ENCODE data around the gene PAH.

The PAH gene

GRCh38 chr12:102950950-102951619 is 34.0 kb upstream of the PAH start:
- no peak overlapping the region for H3K4me3 ChIP-seq (replicated peaks; ENCODE audit: low read depth, low read length)
- DNase-seq (ENCODE audit: low read depth): no peak
- TF ChIP-seq CTCF (IDR thresholded peaks at IDR 0.05; ENCODE audit: low read length, missing control alignments): no peak

DNA sequence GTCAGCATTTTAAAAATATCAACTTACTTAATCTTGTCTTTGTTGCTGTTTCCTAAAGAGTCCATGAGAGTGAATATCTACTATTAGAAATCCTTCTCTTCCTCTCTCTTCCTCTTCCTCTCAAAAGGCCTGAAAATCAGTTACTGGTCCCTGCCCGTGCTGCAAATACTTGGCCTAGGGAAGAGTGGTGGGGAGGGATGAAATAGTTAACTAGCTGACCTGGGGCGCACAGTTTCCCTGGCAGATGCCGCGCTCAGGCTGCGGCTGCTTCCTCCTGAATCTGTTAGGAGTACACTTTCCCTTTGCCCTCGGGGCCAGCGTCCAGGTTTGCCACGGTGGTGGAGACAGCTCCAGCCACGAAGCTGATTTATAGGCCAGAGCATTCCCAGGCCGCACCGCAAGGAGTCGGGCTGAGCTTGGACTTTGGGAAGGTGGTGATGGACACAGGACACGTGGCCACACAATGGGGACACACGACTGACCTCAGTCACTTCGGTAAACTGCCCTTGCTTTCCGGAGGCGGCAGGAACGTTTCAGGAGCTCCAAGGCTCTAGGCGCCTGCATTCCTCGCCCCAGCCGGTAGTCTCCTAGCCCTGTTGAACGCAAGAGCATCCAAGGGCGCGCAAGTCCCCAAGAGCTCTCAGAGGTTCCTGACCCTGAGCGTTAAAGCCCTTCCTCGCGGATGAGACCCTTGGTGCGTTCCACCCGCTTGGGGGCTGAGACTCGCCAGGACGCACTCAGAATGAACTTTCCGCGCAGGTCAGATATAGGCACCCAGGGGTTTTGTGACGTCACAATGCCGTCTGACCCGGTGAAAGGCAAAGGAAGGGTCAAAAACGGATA is 33.3 kb upstream of the PAH start:
- DNase-seq (ENCODE audit: low read depth): no peak
- no peak overlapping the region for H3K4me3 ChIP-seq (replicated peaks; ENCODE audit: low read depth, low read length)
- no peak for TF ChIP-seq CTCF (IDR thresholded peaks at IDR 0.05; ENCODE audit: low read length, missing control alignments)

DNA sequence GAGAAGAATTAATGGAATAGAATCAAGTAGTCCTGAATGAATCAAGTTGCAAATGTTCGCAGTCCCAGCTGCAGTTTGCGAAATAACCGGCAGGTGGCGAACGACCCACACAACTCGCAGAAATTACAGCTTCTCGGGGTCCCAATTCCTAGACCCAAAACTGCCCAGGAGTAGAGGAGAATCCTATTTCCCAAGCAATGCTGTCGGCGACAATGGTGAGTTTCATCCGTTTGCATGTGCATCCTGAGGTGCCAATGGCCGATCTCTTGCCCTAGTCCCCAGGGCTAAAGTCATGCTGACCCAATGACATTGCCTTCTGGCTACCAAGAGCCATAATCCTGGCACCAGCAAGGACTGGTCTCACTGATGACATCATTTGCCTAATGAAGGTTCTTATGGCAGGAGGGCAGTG is 31.9 kb upstream of the PAH start:
- no peak overlapping the region for H3K4me3 ChIP-seq (replicated peaks; ENCODE audit: low read depth, low read length)
- DNase-seq (ENCODE audit: low read depth): peak; percentile 54
- peak; percentile 93 for TF ChIP-seq CTCF (IDR thresholded peaks at IDR 0.05; ENCODE audit: low read length, missing control alignments)

DNA sequence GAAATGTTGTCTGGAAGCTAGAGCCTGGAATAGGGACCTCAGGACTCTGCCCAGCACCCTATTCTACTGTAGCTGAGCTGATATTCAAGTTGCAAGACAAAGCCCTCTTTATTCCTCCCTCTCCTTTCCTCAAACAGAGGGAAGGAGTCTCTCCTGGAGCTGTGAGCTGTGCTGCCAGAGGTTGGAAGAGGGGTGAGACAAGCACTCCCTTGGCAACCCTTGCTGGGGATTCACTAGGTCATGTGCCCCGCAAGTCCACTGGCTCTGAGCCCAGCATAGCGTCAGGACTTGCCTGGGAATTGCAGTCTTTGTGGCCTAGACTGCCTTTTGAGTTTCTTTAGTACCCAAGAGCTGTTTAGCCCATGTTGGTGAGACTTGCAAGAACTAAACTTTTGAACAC is 29.0 kb upstream of the PAH start:
- no peak overlapping the region for H3K4me3 ChIP-seq (replicated peaks; ENCODE audit: low read depth, low read length)
- DNase-seq (ENCODE audit: low read depth): no peak
- no peak for TF ChIP-seq CTCF (IDR thresholded peaks at IDR 0.05; ENCODE audit: low read length, missing control alignments)

- DNase-seq (ENCODE audit: low read depth): no peak
- no peak overlapping the region for H3K4me3 ChIP-seq (replicated peaks; ENCODE audit: low read depth, low read length)
- no peak for TF ChIP-seq CTCF (IDR thresholded peaks at IDR 0.05; ENCODE audit: low read length, missing control alignments)
These were observed 22.7 kb upstream of the PAH start for GRCh38 chr12:102939670-102940222.

DNA sequence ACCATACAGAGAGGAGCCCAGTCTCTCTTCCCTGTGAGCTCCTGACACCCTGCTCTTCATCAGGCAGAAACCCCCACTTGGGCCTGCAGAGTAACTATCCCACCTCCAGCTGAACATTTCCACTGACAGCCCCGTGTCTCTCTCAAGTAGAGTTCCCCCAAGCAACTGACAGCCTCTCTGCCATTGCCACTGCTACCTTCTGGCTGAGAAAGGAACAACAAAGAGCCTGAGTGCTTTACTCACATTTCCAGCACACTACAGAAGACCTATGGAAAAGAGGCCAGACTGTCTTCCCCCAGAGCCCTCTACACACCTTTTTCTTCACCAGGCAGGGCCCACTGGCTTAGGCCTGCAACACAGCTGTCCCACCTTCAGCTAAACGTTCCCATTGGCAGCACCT is 22.0 kb upstream of the PAH start:
- no peak for TF ChIP-seq CTCF (IDR thresholded peaks at IDR 0.05; ENCODE audit: low read length, missing control alignments)
- no peak for DNase-seq (ENCODE audit: low read depth)
- no peak overlapping the region for H3K4me3 ChIP-seq (replicated peaks; ENCODE audit: low read depth, low read length)
